Measurements from ENCODE around the gene CFAP97D1. TPM values are rescaled to one million over a fixed set of nuclear protein-coding genes. Genes with fewer than 3 reads are reported as not detected.

Gene CFAP97D1
- total RNA-seq, 1 donor from 2014 or later, result not detected

GRCh38 chr17:43771463-43771862 lies 8.8 kb upstream of the CFAP97D1 start:
- no peak for ATAC-seq
- Histone ChIP-seq H3K27me3 (no peaks in the 10 kb centered on the region), H3K4me3 (no peak overlapping the region), H3K4me1 (peaks cover 21% of the 10 kb centered on the region), H3K9me3 (no peaks in the 10 kb centered on the region), H3K36me3 (peaks cover 70% of the 10 kb centered on the region), H3K27ac (no peak overlapping the region)
- intact Hi-C loops (cut with DNase I), result no loop called here
- DNase-seq, result no peak
- TF ChIP-seq CTCF (IDR thresholded peaks at IDR 0.05), result no peak

GRCh38 chr17:43772877-43773648 lies 7.2 kb upstream of the CFAP97D1 start:
- Histone ChIP-seq H3K4me3 (no peak overlapping the region), H3K27ac (no peak overlapping the region), H3K27me3 (no peaks in the 10 kb centered on the region), H3K36me3 (peaks cover 65% of the 10 kb centered on the region), H3K4me1 (peaks cover 35% of the 10 kb centered on the region), H3K9me3 (no peaks in the 10 kb centered on the region)
- DNase-seq, result no peak
- TF ChIP-seq CTCF (IDR thresholded peaks at IDR 0.05), result no peak
- intact Hi-C loops (cut with DNase I), result no loop called here
- peak; percentile 5 for ATAC-seq

- no peaks in the 10 kb centered on the region for H3K27me3 ChIP-seq
- H3K4me3 ChIP-seq, result no peak overlapping the region
- TF ChIP-seq CTCF (IDR thresholded peaks at IDR 0.05), result no peak
- no peaks in the 10 kb centered on the region for H3K9me3 ChIP-seq
- intact Hi-C loops (cut with DNase I), result no loop called here
- no peak for ATAC-seq
- no peak for DNase-seq
- peaks cover 50% of the 10 kb centered on the region for H3K36me3 ChIP-seq
- peaks cover 33% of the 10 kb centered on the region for H3K4me1 ChIP-seq
- H3K27ac ChIP-seq, result no peak overlapping the region
These were observed 5.7 kb upstream of the CFAP97D1 start for GRCh38 chr17:43774304-43775250.

- intact Hi-C loops (cut with DNase I), result no loop called here
- peak; percentile 95 for ATAC-seq
- peaks cover 40% of the 10 kb centered on the region for H3K4me1 ChIP-seq
These were observed 1.7 kb upstream of the CFAP97D1 start, which contains the start of gene DUSP3 for GRCh38 chr17:43778337-43779144. DUSP3 (minus strand) TSS chr17:43778977; CDS start chr17:43778924, 53 bp downstream.

More at GRCh38 chr17:43778337-43779144, 1.7 kb upstream of the CFAP97D1 start, which contains the start of gene DUSP3:
- Histone ChIP-seq H3K27me3 (no peaks in the 10 kb centered on the region), H3K9me3 (no peaks in the 10 kb centered on the region), H3K27ac (peak within 1 kb of the TSS; percentile 100), H3K36me3 (peaks cover 13% of the 10 kb centered on the region), H3K4me3 (peak within 1 kb of the TSS; percentile 99)
- peak; percentile 98 for DNase-seq
- TF ChIP-seq CTCF (IDR thresholded peaks at IDR 0.05), result no peak
